Measurements from ENCODE around the gene MBD3. TPM values are rescaled to one million over a fixed set of nuclear protein-coding genes. Genes with fewer than 3 reads are reported as not detected.

Gene MBD3
- total RNA-seq, 5 donors from 2014 or later (not counting 1 experiment from before 2014, with no cell fraction given), result 51.8 to 80.3 (median 75.5) TPM

GRCh38 chr19:1610579-1610978 is 17.9 kb upstream of the MBD3 start:
- Mint-ChIP-seq H3K27me3 (no peaks in the 10 kb centered on the region), H3K4me1 (peaks cover 23 to 41% (median 32%) of the 10 kb centered on the region in 3 donors), H3K4me3 (no peak overlapping the region), H3K36me3 (peaks cover 17% of the 10 kb centered on the region), H3K27ac (peak overlapping the region in 1 of 2 donors; percentile 23), H3K9me3 (no peaks in the 10 kb centered on the region)
- H3K36me3 ChIP-seq (ENCODE audit: control insufficient read depth in 2 of 2, extremely low read depth in 1 of 2, insufficient read depth in 1 of 2, low read length in 1 of 2), result peaks cover 28 to 35% of the 10 kb centered on the region in 2 donors
- peak in 9 of 35 experiments; percentile 6 to 54 (median 20) for DNase-seq
- ATAC-seq (replicated peaks in 1 of 4), result no peak
- H3K4me1 ChIP-seq (ENCODE audit: control insufficient read depth in 1 of 2, extremely low read depth in 1 of 2, insufficient read depth in 2 of 2, low read length in 2 of 2), result peaks cover 17 to 57% of the 10 kb centered on the region in 2 experiments
- WGBS (ENCODE audit: insufficient coverage), result 86% methylated on average over 1 of the region's 11 CpGs
- no peak overlapping the region for H3K4me3 ChIP-seq (ENCODE audit: control insufficient read depth in 1 of 2, extremely low read depth in 1 of 2, low read length in 1 of 2)
- H3K9me3 ChIP-seq, result no peaks in the 10 kb centered on the region
- POLR2A ChIA-PET, result interaction anchor here in 1 of 2 donors (0.6 kb wide), 1 partner anchor 336 kb away, joined by 3 read pairs; no protein-coding TSS in a partner anchor
- H3K27ac ChIP-seq (ENCODE audit: low read length), result no peak overlapping the region
- CTCF ChIA-PET, result no interaction called here
- no peaks in the 10 kb centered on the region for H3K27me3 ChIP-seq (replicated peaks in 1 of 2; ENCODE audit: control insufficient read depth in 2 of 2, extremely low read depth in 1 of 2, insufficient read depth in 2 of 2, low read length in 1 of 2)

- peak overlapping the region; percentile 77 for H3K27ac ChIP-seq (ENCODE audit: low read length)
- ATAC-seq (replicated peaks in 1 of 4), result no peak
- no peak for DNase-seq
- H3K9me3 Mint-ChIP-seq, result no peaks in the 10 kb centered on the region
- peaks cover 22 to 31% of the 10 kb centered on the region in 2 donors for H3K36me3 ChIP-seq (ENCODE audit: control insufficient read depth in 2 of 2, extremely low read depth in 1 of 2, insufficient read depth in 1 of 2, low read length in 1 of 2)
- H3K27me3 Mint-ChIP-seq, result no peaks in the 10 kb centered on the region
- peaks cover 26 to 43% (median 34%) of the 10 kb centered on the region in 3 donors for H3K4me1 Mint-ChIP-seq
- no peaks in the 10 kb centered on the region for H3K27me3 ChIP-seq (replicated peaks in 1 of 2; ENCODE audit: control insufficient read depth in 2 of 2, extremely low read depth in 1 of 2, insufficient read depth in 2 of 2, low read length in 1 of 2)
- H3K4me3 ChIP-seq (ENCODE audit: control insufficient read depth in 1 of 2, extremely low read depth in 1 of 2, low read length in 1 of 2), result peak overlapping the region in 1 of 2 donors; percentile 58
- H3K4me1 ChIP-seq (ENCODE audit: control insufficient read depth in 1 of 2, extremely low read depth in 1 of 2, insufficient read depth in 2 of 2, low read length in 2 of 2), result peaks cover 17 to 60% of the 10 kb centered on the region in 2 experiments
- WGBS (ENCODE audit: insufficient coverage), result 96% methylated on average over 11 of the region's 16 CpGs
- H3K4me3 Mint-ChIP-seq, result peak overlapping the region in 1 of 3 donors; percentile 77
- ChIA-PET POLR2A (no interaction called here), CTCF (no interaction called here)
- H3K36me3 Mint-ChIP-seq, result peaks cover 13% of the 10 kb centered on the region
- no peaks in the 10 kb centered on the region for H3K9me3 ChIP-seq
- H3K27ac Mint-ChIP-seq, result peak overlapping the region; percentile 79 to 93
These were observed 17.2 kb upstream of the MBD3 start for GRCh38 chr19:1609680-1610474.

- DNase-seq (peak in 14 of 35 experiments; percentile 9 to 57 (median 26)), ATAC-seq (replicated peaks in 1 of 4) (peak in 2 of 4 experiments; percentile 6 to 8)
- Mint-ChIP-seq H3K27ac (peak overlapping the region; percentile 49 to 93), H3K36me3 (peaks cover 11% of the 10 kb centered on the region), H3K4me3 (peak overlapping the region; percentile 50 to 77 (median 76)), H3K27me3 (no peaks in the 10 kb centered on the region), H3K4me1 (peaks cover 31 to 47% (median 39%) of the 10 kb centered on the region in 3 donors), H3K9me3 (no peaks in the 10 kb centered on the region)
- CTCF ChIA-PET, result interaction anchor here (0.5 to 2.4 kb wide), 3 partner anchors 63 to 289 kb away, joined by 4 to 6 read pairs (median 5); no protein-coding TSS in a partner anchor
- H3K36me3 ChIP-seq (ENCODE audit: control insufficient read depth in 2 of 2, extremely low read depth in 1 of 2, insufficient read depth in 1 of 2, low read length in 1 of 2), result peaks cover 14 to 22% of the 10 kb centered on the region in 2 donors
- POLR2A ChIA-PET, result interaction anchor here in 1 of 2 donors (0.7 kb wide), 1 partner anchor 380 kb away, joined by 3 read pairs; no protein-coding TSS in a partner anchor
- 5% methylated on average over 4 of the region's 10 CpGs for WGBS (ENCODE audit: insufficient coverage)
- peak overlapping the region; percentile 77 for H3K27ac ChIP-seq (ENCODE audit: low read length)
- H3K4me1 ChIP-seq (ENCODE audit: control insufficient read depth in 1 of 2, extremely low read depth in 1 of 2, insufficient read depth in 2 of 2, low read length in 2 of 2), result peaks cover 19 to 68% of the 10 kb centered on the region in 2 experiments
- H3K9me3 ChIP-seq, result no peaks in the 10 kb centered on the region
- no peaks in the 10 kb centered on the region for H3K27me3 ChIP-seq (replicated peaks in 1 of 2; ENCODE audit: control insufficient read depth in 2 of 2, extremely low read depth in 1 of 2, insufficient read depth in 2 of 2, low read length in 1 of 2)
- H3K4me3 ChIP-seq (ENCODE audit: control insufficient read depth in 1 of 2, extremely low read depth in 1 of 2, low read length in 1 of 2), result peak overlapping the region; percentile 56 to 58
These were observed 16.4 kb upstream of the MBD3 start for GRCh38 chr19:1609103-1609396.

- Mint-ChIP-seq H3K27ac (peak overlapping the region; percentile 84 to 93), H3K36me3 (peaks cover 11% of the 10 kb centered on the region), H3K4me1 (peaks cover 31 to 52% (median 45%) of the 10 kb centered on the region in 3 donors), H3K9me3 (no peaks in the 10 kb centered on the region), H3K27me3 (no peaks in the 10 kb centered on the region), H3K4me3 (peak overlapping the region; percentile 73 to 77 (median 76))
- peaks cover 9 to 17% of the 10 kb centered on the region in 2 donors for H3K36me3 ChIP-seq (ENCODE audit: control insufficient read depth in 2 of 2, extremely low read depth in 1 of 2, insufficient read depth in 1 of 2, low read length in 1 of 2)
- ATAC-seq (replicated peaks in 1 of 4), result peak in 2 of 4 experiments; percentile 13 to 14
- H3K27ac ChIP-seq (ENCODE audit: low read length), result peak overlapping the region; percentile 77
- H3K4me1 ChIP-seq (ENCODE audit: control insufficient read depth in 1 of 2, extremely low read depth in 1 of 2, insufficient read depth in 2 of 2, low read length in 2 of 2), result peaks cover 19 to 73% of the 10 kb centered on the region in 2 experiments
- CTCF ChIA-PET, result interaction anchor here (0.5 to 2.4 kb wide), 3 partner anchors 64 to 289 kb away, joined by 4 to 6 read pairs (median 5); no protein-coding TSS in a partner anchor
- WGBS (ENCODE audit: insufficient coverage), result 27% methylated on average over 19 of the region's 23 CpGs
- H3K9me3 ChIP-seq, result no peaks in the 10 kb centered on the region
- POLR2A ChIA-PET, result interaction anchor here in 1 of 2 donors (0.7 kb wide), 1 partner anchor 380 kb away, joined by 3 read pairs; no protein-coding TSS in a partner anchor
- no peaks in the 10 kb centered on the region for H3K27me3 ChIP-seq (replicated peaks in 1 of 2; ENCODE audit: control insufficient read depth in 2 of 2, extremely low read depth in 1 of 2, insufficient read depth in 2 of 2, low read length in 1 of 2)
- H3K4me3 ChIP-seq (ENCODE audit: control insufficient read depth in 1 of 2, extremely low read depth in 1 of 2, low read length in 1 of 2), result peak overlapping the region; percentile 56 to 58
- peak in 27 of 35 experiments; percentile 17 to 62 (median 28) for DNase-seq
These were observed 15.9 kb upstream of the MBD3 start for GRCh38 chr19:1608359-1609102.

- H3K4me1 Mint-ChIP-seq, result peaks cover 38 to 64% (median 58%) of the 10 kb centered on the region in 3 donors
- no peak for DNase-seq
- peaks cover 4% of the 10 kb centered on the region for H3K36me3 Mint-ChIP-seq
- H3K4me3 Mint-ChIP-seq, result peak overlapping the region; percentile 92 to 97 (median 93)
- no peak for ATAC-seq (replicated peaks in 1 of 4)
- peak overlapping the region; percentile 88 to 99 for H3K4me3 ChIP-seq (ENCODE audit: control insufficient read depth in 1 of 2, extremely low read depth in 1 of 2, low read length in 1 of 2)
- H3K4me1 ChIP-seq (ENCODE audit: control insufficient read depth in 1 of 2, extremely low read depth in 1 of 2, insufficient read depth in 2 of 2, low read length in 2 of 2), result peaks cover 21 to 77% of the 10 kb centered on the region in 2 experiments
- POLR2A ChIA-PET, result interaction anchor here in 1 of 2 donors (0.6 kb wide), 1 partner anchor 13 kb away, joined by 4 read pairs; no protein-coding TSS in a partner anchor
- 37% methylated on average over 14 of the region's 16 CpGs for WGBS (ENCODE audit: insufficient coverage)
- H3K9me3 Mint-ChIP-seq, result no peaks in the 10 kb centered on the region
- no peaks in the 10 kb centered on the region for H3K27me3 ChIP-seq (replicated peaks in 1 of 2; ENCODE audit: control insufficient read depth in 2 of 2, extremely low read depth in 1 of 2, insufficient read depth in 2 of 2, low read length in 1 of 2)
- peak overlapping the region; percentile 76 for H3K27ac ChIP-seq (ENCODE audit: low read length)
- peak overlapping the region; percentile 99 to 100 for H3K27ac Mint-ChIP-seq
- H3K36me3 ChIP-seq (ENCODE audit: control insufficient read depth in 2 of 2, extremely low read depth in 1 of 2, insufficient read depth in 1 of 2, low read length in 1 of 2), result peaks cover 0 to 4% of the 10 kb centered on the region in 2 donors
- no peaks in the 10 kb centered on the region for H3K9me3 ChIP-seq
- CTCF ChIA-PET, result interaction anchor here in 1 of 2 donors (1.2 to 2.9 kb wide), 3 partner anchors 13 to 66 kb away, joined by 3 to 9 read pairs (median 5); partner anchors contain the start of gene MBD3
- H3K27me3 Mint-ChIP-seq, result no peaks in the 10 kb centered on the region
These were observed 13.5 kb upstream of the MBD3 start for GRCh38 chr19:1606138-1606651.

Data from T-cell (primary cell).